ENCODE data around the gene JADE2. TPM values are rescaled to one million over a fixed set of nuclear protein-coding genes. Genes with fewer than 3 reads are reported as not detected.

The JADE2 gene
- total RNA-seq, 2 experiments from 2014 or later: 88.1 to 98.4 TPM

DNA sequence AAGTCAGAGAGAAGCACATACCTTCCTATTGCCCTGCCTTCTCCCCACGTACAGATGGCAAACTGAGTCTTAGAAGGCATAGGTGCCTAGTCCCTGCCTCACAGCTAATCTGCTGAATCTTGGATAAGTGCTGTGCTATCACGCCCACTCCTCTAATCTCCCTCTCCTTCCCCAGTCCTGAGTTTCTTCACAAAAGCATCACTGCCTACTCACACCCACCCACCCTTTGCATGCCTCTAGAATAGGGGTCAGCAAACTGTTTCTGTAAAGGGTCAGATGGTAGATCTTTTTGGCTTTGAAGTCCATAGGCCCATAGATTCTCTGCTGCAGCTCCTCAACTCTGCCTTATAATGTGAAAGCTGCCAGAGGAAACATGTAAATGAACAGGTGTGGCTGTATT, 23.2 kb upstream of the JADE2 start:
- CTCF ChIA-PET: interaction anchor here (0.7 to 3.2 kb wide), 7 partner anchors 11 to 91 kb away, joined by 3 to 14 read pairs (median 4); partner anchors contain the start of gene CDKN2AIPNL
- ATAC-seq (no peak), DNase-seq (no peak)
- Mint-ChIP-seq H3K9me3 (ENCODE audit: low read depth) (no peaks in the 10 kb centered on the region), H3K27ac (peak overlapping the region; percentile 13), H3K27me3 (no peaks in the 10 kb centered on the region), H3K36me3 (no peaks in the 10 kb centered on the region), H3K4me3 (no peak overlapping the region), H3K4me1 (peaks cover 44% of the 10 kb centered on the region)

DNA sequence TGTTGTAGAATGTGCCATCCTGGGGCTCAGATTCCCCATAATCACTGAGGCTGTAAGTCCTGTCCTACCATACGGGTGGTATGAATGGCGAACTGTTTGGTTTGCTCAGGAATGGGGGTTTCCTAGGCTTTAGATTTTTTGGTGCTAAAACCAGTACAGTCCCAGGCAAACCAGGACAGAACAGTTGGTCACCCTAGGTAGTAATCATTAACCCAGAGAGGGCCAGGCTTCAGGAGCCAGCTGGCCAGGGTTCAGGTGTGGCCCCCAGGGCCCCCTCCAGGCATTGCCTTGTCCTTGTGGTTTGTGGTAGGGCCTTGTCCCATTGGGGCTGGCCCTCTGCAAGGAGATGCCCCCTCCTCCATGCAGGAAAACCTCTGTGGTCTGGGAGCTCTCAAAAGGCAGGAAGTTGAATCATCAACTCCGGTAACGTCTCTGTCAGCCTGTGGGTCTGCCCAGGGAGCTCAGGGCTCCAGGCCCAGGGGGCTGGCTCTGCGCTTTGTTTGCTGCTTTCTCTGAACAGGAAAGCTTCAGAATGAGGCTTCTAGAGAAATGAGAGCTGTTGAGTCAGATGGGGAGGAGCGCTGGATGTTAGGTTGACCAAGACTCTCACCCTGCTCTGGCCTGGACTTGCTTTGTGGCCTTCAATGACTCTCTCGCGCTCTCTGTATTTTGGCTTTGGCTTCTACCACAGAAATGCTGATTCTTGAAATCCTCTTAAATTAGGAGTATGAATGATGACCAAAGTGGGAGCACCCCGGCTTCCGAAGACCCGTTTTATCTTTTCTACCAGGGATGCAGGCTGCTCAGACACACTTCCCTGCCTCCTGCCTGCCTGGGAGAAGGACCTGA, 22.2 kb upstream of the JADE2 start:
- Mint-ChIP-seq H3K27me3 (no peaks in the 10 kb centered on the region), H3K36me3 (no peaks in the 10 kb centered on the region), H3K4me1 (peaks cover 47% of the 10 kb centered on the region), H3K4me3 (peak overlapping the region; percentile 28), H3K27ac (peak overlapping the region; percentile 95), H3K9me3 (ENCODE audit: low read depth) (no peaks in the 10 kb centered on the region)
- peak; percentile 91 for DNase-seq
- CTCF ChIA-PET: interaction anchor here (0.8 to 3.2 kb wide), 7 partner anchors 24 to 131 kb away, joined by 3 to 14 read pairs (median 4); partner anchors contain the start of gene CDKN2AIPNL
- peak; percentile 98 for ATAC-seq

- Mint-ChIP-seq H3K9me3 (ENCODE audit: low read depth) (no peaks in the 10 kb centered on the region), H3K27ac (peak overlapping the region; percentile 95), H3K27me3 (no peaks in the 10 kb centered on the region), H3K4me3 (peak overlapping the region; percentile 28), H3K36me3 (no peaks in the 10 kb centered on the region), H3K4me1 (peaks cover 47% of the 10 kb centered on the region)
- ATAC-seq (peak; percentile 7), DNase-seq (no peak)
- CTCF ChIA-PET: interaction anchor here (0.9 to 3.2 kb wide), 6 partner anchors 23 to 92 kb away, joined by 3 to 14 read pairs (median 4); partner anchors contain the start of gene CDKN2AIPNL
Measured at GRCh38 chr5:134503937-134504437, 21.5 kb upstream of the JADE2 start.

DNA sequence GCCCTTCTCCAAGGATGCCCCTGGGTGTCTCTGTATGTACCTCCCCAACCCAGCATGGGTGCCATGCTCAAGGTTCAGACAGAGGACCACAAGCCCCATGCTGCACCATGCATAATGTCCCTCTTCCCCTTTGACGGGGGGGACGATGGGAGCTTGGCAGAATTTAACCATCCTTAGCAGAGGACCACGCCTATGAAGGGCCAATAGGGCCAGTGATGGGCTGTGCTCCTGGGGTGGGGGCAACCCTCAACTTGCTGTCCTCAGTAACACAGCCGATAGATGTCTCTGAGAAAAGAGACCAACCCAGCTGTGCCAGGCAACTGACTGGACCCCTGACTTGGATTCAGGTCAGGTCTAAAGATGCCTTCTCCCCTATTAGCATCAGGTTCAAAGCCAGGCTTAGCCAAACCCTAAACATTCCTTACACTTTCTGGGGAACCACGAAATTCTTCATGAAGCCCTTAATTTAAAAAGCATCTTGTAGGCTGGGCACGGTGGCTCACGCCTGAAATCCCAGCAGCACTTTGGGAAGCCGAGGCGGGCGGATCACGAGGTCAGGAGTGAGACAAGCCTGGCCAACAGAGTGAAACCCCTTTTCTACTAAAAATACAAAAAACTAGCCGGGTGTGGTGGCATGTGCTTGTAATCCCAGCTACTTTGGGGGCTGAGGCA, 20.7 kb upstream of the JADE2 start:
- no peak for DNase-seq
- CTCF ChIA-PET: interaction anchor here (0.9 to 1.7 kb wide), 2 partner anchors 27 to 93 kb away, joined by 3 to 8 read pairs; partner anchors contain the start of gene CDKN2AIPNL
- peaks cover 52% of the 10 kb centered on the region for H3K4me1 Mint-ChIP-seq
- H3K9me3 Mint-ChIP-seq (ENCODE audit: low read depth): no peaks in the 10 kb centered on the region
- peak overlapping the region; percentile 95 for H3K27ac Mint-ChIP-seq
- ATAC-seq: no peak
- no peak overlapping the region for H3K4me3 Mint-ChIP-seq
- no peaks in the 10 kb centered on the region for H3K36me3 Mint-ChIP-seq
- no peaks in the 10 kb centered on the region for H3K27me3 Mint-ChIP-seq

DNA sequence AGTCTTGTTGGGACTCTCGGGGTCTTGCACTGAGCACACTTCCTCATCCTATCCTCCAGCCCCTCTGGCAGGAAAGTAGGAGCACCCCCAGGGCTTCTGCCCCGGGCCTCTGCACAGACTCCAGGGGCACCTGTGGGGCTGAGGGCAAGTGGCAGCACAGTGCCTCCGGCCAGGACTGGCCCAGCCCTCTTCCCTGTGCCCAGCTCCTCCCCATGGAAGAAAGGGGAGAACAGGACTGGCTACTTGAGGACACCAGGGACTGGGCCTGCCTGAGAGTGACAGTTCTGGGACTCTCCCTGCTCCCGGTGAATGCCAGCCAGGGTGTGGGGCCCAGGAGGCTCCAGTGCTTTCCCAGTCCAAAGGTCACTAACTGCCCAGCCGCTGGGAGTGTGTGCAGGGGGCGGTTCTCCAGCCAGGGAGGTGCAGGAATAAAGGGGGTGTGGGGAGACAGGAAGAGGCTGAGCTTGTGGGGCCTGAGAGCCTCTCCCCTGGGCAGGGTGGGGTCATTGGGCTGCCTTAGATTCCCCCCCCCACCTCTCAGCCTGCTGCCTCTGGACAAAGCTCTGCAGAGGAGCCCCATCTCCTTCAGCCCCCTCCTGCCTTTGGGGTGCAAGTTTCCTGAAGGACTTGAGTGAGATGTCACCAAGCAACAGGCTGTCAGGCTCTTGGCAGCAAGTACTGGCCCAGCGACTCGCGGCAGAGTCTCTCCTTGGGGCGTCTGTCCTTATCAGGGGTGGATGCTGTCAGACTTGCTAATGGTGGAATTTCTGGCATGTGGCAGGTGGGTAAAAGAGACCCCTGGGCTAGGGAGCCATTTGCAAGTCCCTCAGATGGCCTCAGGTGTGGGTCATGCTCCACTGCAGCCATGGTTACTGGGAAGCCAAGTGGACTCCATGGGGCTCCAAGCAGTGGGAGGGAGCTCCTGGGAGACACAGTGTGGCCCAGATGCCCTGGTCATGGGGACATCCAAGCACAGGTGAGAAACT, 19.1 kb upstream of the JADE2 start:
- ATAC-seq (no peak), DNase-seq (no peak)
- H3K27me3 Mint-ChIP-seq: no peaks in the 10 kb centered on the region
- no peaks in the 10 kb centered on the region for H3K9me3 Mint-ChIP-seq (ENCODE audit: low read depth)
- H3K27ac Mint-ChIP-seq: no peak overlapping the region
- CTCF ChIA-PET: interaction anchor here (0.9 kb wide), 1 partner anchor 25 kb away, joined by 3 read pairs; no protein-coding TSS in a partner anchor
- H3K36me3 Mint-ChIP-seq: no peaks in the 10 kb centered on the region
- H3K4me1 Mint-ChIP-seq: peaks cover 56% of the 10 kb centered on the region
- no peak overlapping the region for H3K4me3 Mint-ChIP-seq

- Mint-ChIP-seq H3K36me3 (no peaks in the 10 kb centered on the region), H3K27me3 (no peaks in the 10 kb centered on the region), H3K4me1 (peaks cover 45% of the 10 kb centered on the region), H3K9me3 (ENCODE audit: low read depth) (no peaks in the 10 kb centered on the region), H3K27ac (no peak overlapping the region), H3K4me3 (no peak overlapping the region)
- no peak for ATAC-seq
- CTCF ChIA-PET: no interaction called here
- no peak for DNase-seq
Measured at GRCh38 chr5:134507452-134507851, 18.0 kb upstream of the JADE2 start.

GRCh38 chr5:134508521-134509195, 16.8 kb upstream of the JADE2 start:
- DNase-seq (no peak), ATAC-seq (no peak)
- no peaks in the 10 kb centered on the region for H3K9me3 Mint-ChIP-seq (ENCODE audit: low read depth)
- no peaks in the 10 kb centered on the region for H3K27me3 Mint-ChIP-seq
- H3K4me1 Mint-ChIP-seq: peaks cover 34% of the 10 kb centered on the region
- CTCF ChIA-PET: no interaction called here
- no peak overlapping the region for H3K4me3 Mint-ChIP-seq
- H3K27ac Mint-ChIP-seq: no peak overlapping the region
- H3K36me3 Mint-ChIP-seq: no peaks in the 10 kb centered on the region

GRCh38 chr5:134509308-134510040, 16.0 kb upstream of the JADE2 start:
- Mint-ChIP-seq H3K4me1 (peaks cover 26% of the 10 kb centered on the region), H3K27ac (no peak overlapping the region), H3K27me3 (no peaks in the 10 kb centered on the region), H3K36me3 (no peaks in the 10 kb centered on the region), H3K4me3 (no peak overlapping the region), H3K9me3 (ENCODE audit: low read depth) (no peaks in the 10 kb centered on the region)
- ATAC-seq: no peak
- DNase-seq: no peak
- CTCF ChIA-PET: no interaction called here

DNA sequence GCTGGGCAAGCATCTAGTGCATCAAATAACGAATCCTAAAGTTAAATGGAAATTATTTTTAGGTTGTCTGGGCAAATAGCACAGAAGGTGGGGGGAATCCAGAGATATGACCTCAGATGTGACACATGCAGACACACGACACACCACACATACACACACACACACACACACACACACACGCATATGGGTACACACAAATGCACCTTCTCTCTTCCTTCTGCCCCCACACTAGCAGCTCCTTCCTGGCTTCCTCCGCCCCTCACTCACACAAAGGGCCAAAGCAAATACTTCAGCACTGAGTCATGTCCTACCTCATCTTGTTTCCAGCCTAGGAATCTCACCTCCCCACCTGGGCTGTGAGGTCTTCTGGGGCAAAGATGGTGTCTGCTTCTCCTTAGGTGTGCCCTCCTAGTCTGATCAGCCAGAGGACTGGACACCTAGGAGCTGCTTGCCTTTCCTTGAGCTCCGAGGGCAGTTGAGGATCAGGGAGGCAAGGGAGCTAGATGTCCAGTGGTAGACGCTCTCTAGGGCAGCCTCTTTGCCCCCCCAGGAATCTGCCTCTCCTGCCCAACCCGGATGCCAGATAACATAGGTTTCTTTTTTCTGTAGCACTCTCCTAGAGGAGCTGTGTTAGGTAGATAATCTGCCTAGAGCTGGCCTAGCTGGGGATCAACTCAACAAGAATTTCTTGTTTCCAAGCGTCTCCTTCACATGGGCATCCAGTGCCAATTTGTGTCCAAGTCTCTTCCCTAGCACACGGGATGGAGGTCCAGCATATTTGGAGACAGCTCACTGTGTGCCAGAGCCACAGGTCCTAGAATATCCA, 14.3 kb upstream of the JADE2 start:
- Mint-ChIP-seq H3K9me3 (ENCODE audit: low read depth) (no peaks in the 10 kb centered on the region), H3K36me3 (no peaks in the 10 kb centered on the region), H3K27ac (no peak overlapping the region), H3K27me3 (no peaks in the 10 kb centered on the region), H3K4me3 (no peak overlapping the region), H3K4me1 (peaks cover 21% of the 10 kb centered on the region)
- no peak for DNase-seq
- peak; percentile 41 for ATAC-seq
- CTCF ChIA-PET: interaction anchor here (1.4 kb wide), 1 partner anchor 9 kb away, joined by 3 read pairs; no protein-coding TSS in a partner anchor

DNA sequence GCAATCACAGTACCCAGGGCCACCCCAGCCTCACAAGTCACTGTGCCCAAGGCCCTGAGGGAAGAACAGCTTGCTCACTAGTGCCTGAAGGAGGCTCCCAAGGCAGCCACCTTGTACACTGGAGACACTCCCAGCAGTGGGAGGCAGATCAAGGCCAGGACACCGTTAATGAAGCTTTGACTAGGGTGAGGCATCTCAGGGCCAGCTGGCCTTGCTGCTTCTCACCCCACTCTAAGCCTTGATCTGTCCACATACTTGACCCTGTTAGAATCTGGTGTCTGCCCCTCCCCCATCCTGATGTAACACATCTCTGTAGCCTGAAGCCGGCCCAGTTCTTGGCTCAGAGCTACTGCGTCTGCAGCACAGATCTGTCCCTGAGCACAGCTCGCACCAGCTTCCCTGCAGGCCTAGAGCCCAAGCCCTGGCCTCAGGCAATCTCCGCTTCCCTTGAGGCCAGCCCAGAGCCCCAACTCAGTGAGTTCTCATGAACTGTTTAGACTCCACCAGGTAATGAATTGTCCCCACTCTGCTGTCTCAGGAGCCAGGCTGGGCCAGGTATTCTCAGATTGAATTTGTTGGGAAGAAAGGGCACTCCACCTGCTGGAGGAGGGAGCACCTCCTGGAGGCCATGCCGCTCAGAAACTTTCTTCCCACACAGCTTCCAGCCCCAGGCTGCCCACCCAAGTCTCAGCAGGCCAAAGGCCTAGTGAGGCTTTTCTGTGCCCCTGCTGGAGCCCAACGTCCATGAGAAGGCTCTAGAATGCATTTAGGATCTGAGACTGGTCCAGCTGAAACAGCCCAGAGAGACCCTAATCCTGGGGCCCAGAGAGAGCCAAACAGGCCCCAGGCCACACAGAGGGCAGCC, 13.4 kb upstream of the JADE2 start:
- DNase-seq (no peak), ATAC-seq (no peak)
- Mint-ChIP-seq H3K9me3 (ENCODE audit: low read depth) (no peaks in the 10 kb centered on the region), H3K36me3 (no peaks in the 10 kb centered on the region), H3K4me3 (no peak overlapping the region), H3K27ac (no peak overlapping the region), H3K4me1 (peaks cover 16% of the 10 kb centered on the region), H3K27me3 (no peaks in the 10 kb centered on the region)
- CTCF ChIA-PET: interaction anchor here (0.8 to 1.4 kb wide), 2 partner anchors 8 to 11 kb away, joined by 3 read pairs; no protein-coding TSS in a partner anchor
